Natural killer cell (primary cell): ENCODE results near the gene NEDD9. TPM values are rescaled to one million over a fixed set of nuclear protein-coding genes. Genes with fewer than 3 reads are reported as not detected.

Experiments used
- ATAC-seq, 3 donors: fragments of 150-1000 bp in 2 of 3; fragments of 200-7000 bp in 1 of 3; cut with Tn5 transposase; 1 replicate in 1 of 3; 2 replicates in 2 of 3; pipeline ENCODE4 v1.10.0; 2021; ENCODE audit warnings: mild to moderate bottlenecking in 2 of 3, moderate library complexity in 2 of 3
- DNase-seq, 2 donors: peaks; one replicate each; pipeline versions ENCODE4 v3.0.0 to v3.0.0-alpha.2; 2013 to 2021; ENCODE audit warnings: mixed read lengths in 1 of 2
- H3K27ac ChIP-seq: one replicate; pipeline ENCODE4 v1.5.1; 2013; ENCODE audit warnings: mild to moderate bottlenecking, low read length
- H3K27me3 ChIP-seq: one replicate; pipeline ENCODE4 v1.6.1; 2013; ENCODE audit warnings: low read length; ENCODE audit not compliant: control insufficient read depth, insufficient read depth
- H3K36me3 ChIP-seq: one replicate; pipeline ENCODE4 v1.6.1; 2013; ENCODE audit warnings: low read length; ENCODE audit not compliant: control insufficient read depth, insufficient read depth
- H3K4me1 ChIP-seq: one replicate; pipeline ENCODE4 v1.6.1; 2013; ENCODE audit warnings: low read length; ENCODE audit not compliant: control insufficient read depth, insufficient read depth
- H3K4me3 ChIP-seq: one replicate; pipeline ENCODE4 v1.5.1; 2013; ENCODE audit warnings: low read length
- H3K9me3 ChIP-seq: one replicate; pipeline ENCODE4 v1.6.1; 2013; ENCODE audit warnings: low read length; ENCODE audit not compliant: control insufficient read depth, insufficient read depth
- H3K27ac Mint-ChIP-seq, 2 donors: one replicate each; pipeline ENCODE4 v1.8.0; 2022; ENCODE audit warnings: mild to moderate bottlenecking in 2 of 2, mixed read lengths in 2 of 2, moderate library complexity in 1 of 2
- H3K27me3 Mint-ChIP-seq, 2 donors: one replicate each; pipeline ENCODE4 v1.8.0; 2022; ENCODE audit warnings: low read depth in 2 of 2, mixed read lengths in 2 of 2
- H3K36me3 Mint-ChIP-seq: one replicate; pipeline ENCODE4 v1.8.0; 2022; ENCODE audit warnings: mixed read lengths
- H3K4me1 Mint-ChIP-seq, 2 donors: one replicate each; pipeline ENCODE4 v1.8.0; 2022; ENCODE audit warnings: mixed read lengths in 2 of 2
- H3K4me3 Mint-ChIP-seq: one replicate; pipeline ENCODE4 v1.8.0; 2022; ENCODE audit warnings: mild to moderate bottlenecking, moderate library complexity, mixed read lengths
- H3K9me3 Mint-ChIP-seq, 2 donors: one replicate each; pipeline ENCODE4 v1.8.0; 2022; ENCODE audit warnings: mixed read lengths in 2 of 2
- CTCF ChIP-seq: fragments of 200-600 bp; IDR thresholded peaks from one replicate; pipeline ENCODE4 v1.8.0; 2022; ENCODE audit warnings: antibody characterized with exemption
- WGBS: methylation state at CpG from one replicate; pipeline ENCODE4 v1.1.7; 2013; ENCODE audit warnings: missing lambda C conversion rate; ENCODE audit not compliant: insufficient coverage; 5-methylcytosine and 5-hydroxymethylcytosine counted together
- intact Hi-C: fragments of 100-400 bp; cut with micrococcal nuclease; formaldehyde crosslinking; loops from one replicate; pipeline ENCODE4 v1.14.2; 2022
- total RNA-seq, 4 donors: library from RNA; stranded (reverse); fragments of 120-200 nt in 1 of 4; gene quantifications; one replicate each; pipeline versions ENCODE4 v1.2.3 to v1.2.4, GENCODE V29; 2013 to 2022

NEDD9 gene
- total RNA-seq, 3 donors from 2014 or later (not counting 1 experiment from before 2014, with no cell fraction given): 106 to 110 (median 107) TPM

GRCh38 chr6:11198663-11199603 is 33.5 kb downstream of the NEDD9 start:
- Mint-ChIP-seq H3K27me3 (no peaks in the 10 kb centered on the region), H3K4me3 (peak overlapping the region; percentile 52), H3K9me3 (no peaks in the 10 kb centered on the region), H3K27ac (peak overlapping the region; percentile 98 to 99), H3K36me3 (peaks cover 14% of the 10 kb centered on the region), H3K4me1 (peaks cover 95 to 97% of the 10 kb centered on the region in 2 donors)
- intact Hi-C loops: no loop called here
- peaks cover 54% of the 10 kb centered on the region for H3K4me1 ChIP-seq
- no peaks in the 10 kb centered on the region for H3K9me3 ChIP-seq
- WGBS: 32% methylated on average over 3 of the region's 5 CpGs
- H3K27me3 ChIP-seq: no peaks in the 10 kb centered on the region
- no peak overlapping the region for H3K4me3 ChIP-seq
- peak in 1 of 2 donors; percentile 76 for DNase-seq
- peak overlapping the region; percentile 81 for H3K27ac ChIP-seq
- peaks cover 19% of the 10 kb centered on the region for H3K36me3 ChIP-seq
- peak; percentile 39 to 56 (median 43) for ATAC-seq
- TF ChIP-seq CTCF: no peak

GRCh38 chr6:11197850-11198249 is 34.6 kb downstream of the NEDD9 start:
- no peak overlapping the region for H3K4me3 Mint-ChIP-seq
- DNase-seq: no peak
- H3K4me3 ChIP-seq: no peak overlapping the region
- H3K27me3 ChIP-seq: no peaks in the 10 kb centered on the region
- peaks cover 27% of the 10 kb centered on the region for H3K36me3 ChIP-seq
- no peaks in the 10 kb centered on the region for H3K9me3 Mint-ChIP-seq
- peak overlapping the region; percentile 98 to 99 for H3K27ac Mint-ChIP-seq
- peaks cover 44% of the 10 kb centered on the region for H3K4me1 ChIP-seq
- H3K36me3 Mint-ChIP-seq: peaks cover 21% of the 10 kb centered on the region
- H3K27me3 Mint-ChIP-seq: no peaks in the 10 kb centered on the region
- no peak overlapping the region for H3K27ac ChIP-seq
- TF ChIP-seq CTCF: no peak
- no peaks in the 10 kb centered on the region for H3K9me3 ChIP-seq
- intact Hi-C loops: no loop called here
- 97% methylated on average over 8 of the region's 8 CpGs for WGBS
- no peak for ATAC-seq
- H3K4me1 Mint-ChIP-seq: peaks cover 89 to 90% of the 10 kb centered on the region in 2 donors

- Mint-ChIP-seq H3K27ac (peak overlapping the region; percentile 98 to 99), H3K4me3 (no peak overlapping the region), H3K9me3 (no peaks in the 10 kb centered on the region), H3K36me3 (peaks cover 21% of the 10 kb centered on the region), H3K4me1 (peaks cover 82 to 83% of the 10 kb centered on the region in 2 donors), H3K27me3 (no peaks in the 10 kb centered on the region)
- DNase-seq (no peak), ATAC-seq (no peak)
- intact Hi-C loops: no loop called here
- Histone ChIP-seq H3K27ac (peak overlapping the region; percentile 33), H3K4me3 (no peak overlapping the region), H3K27me3 (no peaks in the 10 kb centered on the region), H3K36me3 (peaks cover 30% of the 10 kb centered on the region), H3K9me3 (no peaks in the 10 kb centered on the region), H3K4me1 (peaks cover 41% of the 10 kb centered on the region)
- no peak for TF ChIP-seq CTCF
- 100% methylated on average over 3 of the region's 3 CpGs for WGBS
Measured at GRCh38 chr6:11197175-11197536, 35.3 kb downstream of the NEDD9 start.
